G401 (cell line): ENCODE measurements around the gene CAMK2B. TPM values are rescaled to one million over a fixed set of nuclear protein-coding genes. Genes with fewer than 3 reads are reported as not detected.

Experiments used
- DNase-seq: peaks from one replicate; pipeline ENCODE4 v3.0.0-alpha.2; 2015; ENCODE audit warnings: low spot score
- in situ Hi-C: cut with HindIII; loops from 2 replicates; pipeline ENCODE4 v1.10.0; 2016; ENCODE audit warnings: low sequenced_read_pairs, mixed read lengths
- total RNA-seq: library from RNA; depleted of rRNA; stranded (reverse); fragments of >200 nt; shearing (Covaris generic); gene quantifications from 2 replicates; pipeline ENCODE4 v1.2.3, GENCODE V29; 2014; rRNA removed

CAMK2B gene
- 0.06 and 2.2 TPM in 2 replicates for total RNA-seq

- in situ Hi-C loops = no loop called here
- peak; percentile 65 for DNase-seq
Observed at GRCh38 chr7:44325201-44325671, at the start of gene CAMK2B. CAMK2B (minus strand) TSS chr7:44325594; CDS start chr7:44325421, 173 bp downstream.

- in situ Hi-C loops = no loop called here
- no peak for DNase-seq
Observed at GRCh38 chr7:44374007-44374763, 48.8 kb upstream of the CAMK2B start.

- DNase-seq = no peak
Observed at GRCh38 chr7:44373418-44373740, 48.0 kb upstream of the CAMK2B start.

GRCh38 chr7:44372560-44373417 is 47.4 kb upstream of the CAMK2B start:
- DNase-seq = no peak
- in situ Hi-C loops = no loop called here

More at GRCh38 chr7:44373418-44373740, 48.0 kb upstream of the CAMK2B start:
- in situ Hi-C loops = no loop called here

- in situ Hi-C loops = no loop called here
- DNase-seq = no peak
Observed at GRCh38 chr7:44368885-44369284, 43.5 kb upstream of the CAMK2B start.

GRCh38 chr7:44368455-44368854 is 43.1 kb upstream of the CAMK2B start:
- in situ Hi-C loops = no loop called here

GRCh38 chr7:44367475-44368043 is 42.2 kb upstream of the CAMK2B start:
- DNase-seq = no peak
- in situ Hi-C loops = no loop called here

More at GRCh38 chr7:44368455-44368854, 43.1 kb upstream of the CAMK2B start:
- DNase-seq = no peak

- DNase-seq = no peak
- in situ Hi-C loops = no loop called here
Observed at GRCh38 chr7:44366986-44367385, 41.6 kb upstream of the CAMK2B start.

- DNase-seq = no peak
- in situ Hi-C loops = no loop called here
Observed at GRCh38 chr7:44353668-44354067, 28.3 kb upstream of the CAMK2B start.

- in situ Hi-C loops = no loop called here
- DNase-seq = no peak
Observed at GRCh38 chr7:44348851-44349781, 23.7 kb upstream of the CAMK2B start.

GRCh38 chr7:44348300-44348699 is 22.9 kb upstream of the CAMK2B start:
- in situ Hi-C loops = no loop called here
- peak; percentile 10 for DNase-seq

GRCh38 chr7:44347546-44348114 is 22.2 kb upstream of the CAMK2B start:
- in situ Hi-C loops = no loop called here
- DNase-seq = no peak

- in situ Hi-C loops = no loop called here
- DNase-seq = no peak
Observed at GRCh38 chr7:44346063-44346462, 20.7 kb upstream of the CAMK2B start.

- DNase-seq = no peak
- in situ Hi-C loops = no loop called here
Observed at GRCh38 chr7:44341401-44341800, 16.0 kb upstream of the CAMK2B start.

GRCh38 chr7:44338600-44338999 is 13.2 kb upstream of the CAMK2B start:
- no peak for DNase-seq
- in situ Hi-C loops = no loop called here

- no peak for DNase-seq
- in situ Hi-C loops = no loop called here
Observed at GRCh38 chr7:44336491-44336890, 11.1 kb upstream of the CAMK2B start.

GRCh38 chr7:44335184-44335583 is 9.8 kb upstream of the CAMK2B start:
- in situ Hi-C loops = no loop called here
- no peak for DNase-seq

- DNase-seq = no peak
- in situ Hi-C loops = no loop called here
Observed at GRCh38 chr7:44334734-44335097, 9.3 kb upstream of the CAMK2B start.
